Measurements from ENCODE around the gene MACO1. TPM values are rescaled to one million over a fixed set of nuclear protein-coding genes. Genes with fewer than 3 reads are reported as not detected.
"Not testable (repeated sequence)": the region's sequence is repeated elsewhere in the genome, so short reads cannot be mapped to it uniquely, and the experiment has no call there.

Gene MACO1
- total and polyA plus RNA-seq, 4 donors: 5.0 to 19.7 (median 13.6) TPM

GRCh38 chr1:25443030-25443699, 12.5 kb downstream of the MACO1 start:
- ATAC-seq (ENCODE audit: low FRiP score): no peak

GRCh38 chr1:25444604-25445003, 13.9 kb downstream of the MACO1 start:
- H3K27ac ChIP-seq (ENCODE audit: low read depth in 1 of 2, low read length in 2 of 2); H3K36me3 ChIP-seq (ENCODE audit: control insufficient read depth in 1 of 2, insufficient read depth in 2 of 2, low read length in 1 of 2); intact Hi-C loops (cut with DNase I); H3K4me1 ChIP-seq (ENCODE audit: control insufficient read depth in 1 of 2, insufficient read depth in 2 of 2, low read length in 2 of 2); ATAC-seq (ENCODE audit: low FRiP score); H3K9me3 ChIP-seq (ENCODE audit: control insufficient read depth, low read length); H3K4me3 ChIP-seq (ENCODE audit: low read length in 2 of 2); H3K27me3 ChIP-seq (ENCODE audit: control insufficient read depth in 1 of 2, insufficient read depth in 2 of 2, low read length in 1 of 2); DNase-seq: not testable (repeated sequence)
- WGBS, 2 donors: 93 to 95% methylated on average over 5 of the region's 5 CpGs

More at GRCh38 chr1:25443030-25443699, 12.5 kb downstream of the MACO1 start:
- no peaks in the 10 kb centered on the region for H3K4me1 ChIP-seq (ENCODE audit: control insufficient read depth in 1 of 2, insufficient read depth in 2 of 2, low read length in 2 of 2)
- H3K9me3 ChIP-seq (ENCODE audit: control insufficient read depth, low read length): no peaks in the 10 kb centered on the region
- intact Hi-C loops (cut with DNase I): no loop called here
- no peak overlapping the region for H3K4me3 ChIP-seq (ENCODE audit: low read length in 2 of 2)
- WGBS, 2 donors: 86% methylated on average over 4 of the region's 4 CpGs
- H3K27me3 ChIP-seq (ENCODE audit: control insufficient read depth in 1 of 2, insufficient read depth in 2 of 2, low read length in 1 of 2): no peaks in the 10 kb centered on the region
- no peaks in the 10 kb centered on the region for H3K36me3 ChIP-seq (ENCODE audit: control insufficient read depth in 1 of 2, insufficient read depth in 2 of 2, low read length in 1 of 2)
- H3K27ac ChIP-seq (ENCODE audit: low read depth in 1 of 2, low read length in 2 of 2): no peak overlapping the region
- no peak for DNase-seq

- no peaks in the 10 kb centered on the region for H3K27me3 ChIP-seq (ENCODE audit: control insufficient read depth in 1 of 2, insufficient read depth in 2 of 2, low read length in 1 of 2)
- WGBS, 2 donors: 59 to 83% methylated on average over 2 of the region's 2 CpGs
- H3K4me1 ChIP-seq (ENCODE audit: control insufficient read depth in 1 of 2, insufficient read depth in 2 of 2, low read length in 2 of 2): no peaks in the 10 kb centered on the region
- peaks cover 0 to 2% of the 10 kb centered on the region in 2 donors for H3K36me3 ChIP-seq (ENCODE audit: control insufficient read depth in 1 of 2, insufficient read depth in 2 of 2, low read length in 1 of 2)
- no peak for ATAC-seq (ENCODE audit: low FRiP score)
- DNase-seq: no peak
- intact Hi-C loops (cut with DNase I): no loop called here
- H3K4me3 ChIP-seq (ENCODE audit: low read length in 2 of 2): no peak overlapping the region
- H3K9me3 ChIP-seq (ENCODE audit: control insufficient read depth, low read length): no peaks in the 10 kb centered on the region
- H3K27ac ChIP-seq (ENCODE audit: low read depth in 1 of 2, low read length in 2 of 2): no peak overlapping the region
Observed at GRCh38 chr1:25445993-25446538, 15.4 kb downstream of the MACO1 start.

GRCh38 chr1:25447547-25447946, 16.9 kb downstream of the MACO1 start:
- Histone ChIP-seq H3K4me3 (ENCODE audit: low read length in 2 of 2) (no peak overlapping the region), H3K4me1 (ENCODE audit: control insufficient read depth in 1 of 2, insufficient read depth in 2 of 2, low read length in 2 of 2) (no peaks in the 10 kb centered on the region), H3K27ac (ENCODE audit: low read depth in 1 of 2, low read length in 2 of 2) (no peak overlapping the region), H3K9me3 (ENCODE audit: control insufficient read depth, low read length) (no peaks in the 10 kb centered on the region), H3K27me3 (ENCODE audit: control insufficient read depth in 1 of 2, insufficient read depth in 2 of 2, low read length in 1 of 2) (no peaks in the 10 kb centered on the region), H3K36me3 (ENCODE audit: control insufficient read depth in 1 of 2, insufficient read depth in 2 of 2, low read length in 1 of 2) (peaks cover 0 to 2% of the 10 kb centered on the region in 2 donors)
- intact Hi-C loops (cut with DNase I): no loop called here
- DNase-seq: no peak
- no peak for ATAC-seq (ENCODE audit: low FRiP score)

GRCh38 chr1:25450891-25451290, 20.2 kb downstream of the MACO1 start:
- ATAC-seq (ENCODE audit: low FRiP score): no peak

GRCh38 chr1:25451908-25452307, 21.2 kb downstream of the MACO1 start:
- no peak overlapping the region for H3K27ac ChIP-seq (ENCODE audit: low read depth in 1 of 2, low read length in 2 of 2)
- H3K27me3 ChIP-seq (ENCODE audit: control insufficient read depth in 1 of 2, insufficient read depth in 2 of 2, low read length in 1 of 2): no peaks in the 10 kb centered on the region
- no peaks in the 10 kb centered on the region for H3K4me1 ChIP-seq (ENCODE audit: control insufficient read depth in 1 of 2, insufficient read depth in 2 of 2, low read length in 2 of 2)
- intact Hi-C loops (cut with DNase I): no loop called here
- H3K4me3 ChIP-seq (ENCODE audit: low read length in 2 of 2): no peak overlapping the region
- DNase-seq: no peak
- ATAC-seq (ENCODE audit: low FRiP score): no peak
- WGBS, 2 donors: 87 to 91% methylated on average over 3 of the region's 3 CpGs
- no peaks in the 10 kb centered on the region for H3K9me3 ChIP-seq (ENCODE audit: control insufficient read depth, low read length)
- peaks cover 2% of the 10 kb centered on the region in 2 donors for H3K36me3 ChIP-seq (ENCODE audit: control insufficient read depth in 1 of 2, insufficient read depth in 2 of 2, low read length in 1 of 2)

More at GRCh38 chr1:25450891-25451290, 20.2 kb downstream of the MACO1 start:
- Histone ChIP-seq H3K27me3 (ENCODE audit: control insufficient read depth in 1 of 2, insufficient read depth in 2 of 2, low read length in 1 of 2) (no peaks in the 10 kb centered on the region), H3K4me3 (ENCODE audit: low read length in 2 of 2) (no peak overlapping the region), H3K27ac (ENCODE audit: low read depth in 1 of 2, low read length in 2 of 2) (no peak overlapping the region), H3K9me3 (ENCODE audit: control insufficient read depth, low read length) (no peaks in the 10 kb centered on the region), H3K36me3 (ENCODE audit: control insufficient read depth in 1 of 2, insufficient read depth in 2 of 2, low read length in 1 of 2) (peaks cover 2% of the 10 kb centered on the region in 2 donors), H3K4me1 (ENCODE audit: control insufficient read depth in 1 of 2, insufficient read depth in 2 of 2, low read length in 2 of 2) (no peaks in the 10 kb centered on the region)
- DNase-seq: no peak
- intact Hi-C loops (cut with DNase I): no loop called here
- 74 to 82% methylated on average over 2 of the region's 2 CpGs for WGBS, 2 donors

GRCh38 chr1:25456502-25456901, 25.8 kb downstream of the MACO1 start:
- 89 to 92% methylated on average over 4 of the region's 4 CpGs for WGBS, 2 donors
- Histone ChIP-seq H3K27me3 (ENCODE audit: control insufficient read depth in 1 of 2, insufficient read depth in 2 of 2, low read length in 1 of 2) (no peaks in the 10 kb centered on the region), H3K4me1 (ENCODE audit: control insufficient read depth in 1 of 2, insufficient read depth in 2 of 2, low read length in 2 of 2) (peaks cover 0 to 3% of the 10 kb centered on the region in 2 donors), H3K9me3 (ENCODE audit: control insufficient read depth, low read length) (no peaks in the 10 kb centered on the region), H3K36me3 (ENCODE audit: control insufficient read depth in 1 of 2, insufficient read depth in 2 of 2, low read length in 1 of 2) (peaks cover 0 to 6% of the 10 kb centered on the region in 2 donors), H3K4me3 (ENCODE audit: low read length in 2 of 2) (no peak overlapping the region), H3K27ac (ENCODE audit: low read depth in 1 of 2, low read length in 2 of 2) (no peak overlapping the region)
- intact Hi-C loops (cut with DNase I): no loop called here
- DNase-seq (no peak), ATAC-seq (ENCODE audit: low FRiP score) (no peak)

GRCh38 chr1:25458541-25459298, 28.0 kb downstream of the MACO1 start:
- H3K4me3 ChIP-seq (ENCODE audit: low read length in 2 of 2): no peak overlapping the region
- no peak for ATAC-seq (ENCODE audit: low FRiP score)
- H3K27ac ChIP-seq (ENCODE audit: low read depth in 1 of 2, low read length in 2 of 2): no peak overlapping the region
- no peak for DNase-seq
- H3K36me3 ChIP-seq (ENCODE audit: control insufficient read depth in 1 of 2, insufficient read depth in 2 of 2, low read length in 1 of 2): peaks cover 0 to 6% of the 10 kb centered on the region in 2 donors
- intact Hi-C loops (cut with DNase I): no loop called here
- H3K4me1 ChIP-seq (ENCODE audit: control insufficient read depth in 1 of 2, insufficient read depth in 2 of 2, low read length in 2 of 2): peaks cover 0 to 3% of the 10 kb centered on the region in 2 donors
- WGBS, 2 donors: 65 to 70% methylated on average over 7 of the region's 7 CpGs
- no peaks in the 10 kb centered on the region for H3K9me3 ChIP-seq (ENCODE audit: control insufficient read depth, low read length)
- no peaks in the 10 kb centered on the region for H3K27me3 ChIP-seq (ENCODE audit: control insufficient read depth in 1 of 2, insufficient read depth in 2 of 2, low read length in 1 of 2)

Measured in aorta (tissue), 5 donors.